NK-92 (cell line): ENCODE measurements around the gene GJC2.
"Not testable (repeated sequence)": the region's sequence is repeated elsewhere in the genome, so short reads cannot be mapped to it uniquely, and the experiment has no call there.

Experiments used
- DNase-seq: peaks from one replicate; lab custom pipeline; 2025; ENCODE audit not compliant: unreplicated experiment; lab: John Stamatoyannopoulos, UW

Gene GJC2

DNA sequence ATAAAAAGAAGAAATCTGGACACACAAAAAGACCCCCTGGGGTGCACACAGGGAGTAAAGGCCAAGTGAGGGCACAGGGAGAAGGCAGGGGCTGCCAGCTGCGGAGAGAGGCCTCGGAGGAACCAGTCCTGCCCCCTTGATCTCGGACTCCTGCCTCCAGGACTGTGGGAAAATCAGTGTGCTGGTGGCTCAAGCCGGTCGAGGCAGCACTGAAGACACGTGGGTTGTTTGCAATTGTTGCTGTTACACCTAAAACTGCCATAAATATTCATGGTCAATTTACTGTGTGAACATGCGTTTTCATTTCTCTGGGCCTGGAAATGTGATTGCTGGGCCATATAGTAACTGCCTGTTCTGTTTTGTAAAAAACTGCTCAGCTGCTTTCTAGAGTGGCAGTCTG, 34.4 kb downstream of the GJC2 start:
- DNase-seq = no peak

DNA sequence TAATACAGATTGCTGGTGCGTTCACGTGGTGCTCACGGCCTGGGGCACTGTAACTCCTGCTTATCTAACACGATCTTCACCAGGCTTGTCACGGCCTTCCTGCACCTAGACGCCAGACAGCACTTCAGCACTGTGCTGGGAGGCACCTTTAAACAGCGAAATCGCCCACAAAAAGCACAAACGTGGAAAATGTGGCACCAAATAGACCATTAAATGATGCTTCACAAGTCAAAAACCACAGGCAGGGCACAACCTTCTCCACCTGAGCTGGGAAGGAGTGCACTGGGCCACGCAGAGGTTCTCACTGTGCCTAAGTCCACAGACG, 35.9 kb downstream of the GJC2 start:
- no peak for DNase-seq

DNA sequence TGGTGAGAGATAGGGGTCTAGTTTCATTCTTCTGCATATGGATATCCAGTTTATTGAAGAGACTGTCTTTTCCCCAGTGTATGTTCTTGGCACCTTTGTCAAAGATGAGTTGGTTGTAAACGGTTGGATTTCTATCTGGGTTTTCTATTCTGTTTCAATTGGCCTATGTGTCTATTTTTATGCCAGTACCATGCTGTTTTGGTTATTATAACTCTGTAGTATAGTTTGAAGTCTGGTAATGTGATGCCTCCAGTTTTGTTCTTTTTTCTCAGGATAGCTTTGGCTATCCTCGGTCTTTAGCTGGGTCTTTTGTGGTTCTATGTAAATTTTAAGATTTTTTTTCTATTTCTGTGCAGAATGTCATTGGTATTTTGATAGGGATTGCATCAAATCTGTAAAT, 38.5 kb downstream of the GJC2 start:
- DNase-seq = not testable (repeated sequence)

DNA sequence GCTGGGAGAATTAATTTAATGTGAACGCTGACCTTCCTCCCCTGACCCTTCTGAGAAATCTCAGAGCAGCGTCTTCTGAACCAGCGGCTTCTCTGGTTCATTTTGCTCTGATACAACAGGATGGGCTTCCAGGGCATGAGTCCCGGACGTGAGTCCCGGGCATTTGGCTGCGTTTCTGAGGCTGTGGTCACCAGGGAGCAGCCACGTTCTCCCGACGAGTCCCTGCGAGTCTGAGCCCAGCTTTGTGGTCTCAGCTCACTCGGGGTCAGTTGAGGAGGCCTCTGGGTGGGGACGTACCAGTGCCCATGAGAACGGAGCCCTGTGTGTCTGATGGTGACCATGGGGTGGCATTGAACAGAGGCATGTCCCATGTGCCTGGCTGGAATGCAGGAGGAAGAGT, 40.5 kb downstream of the GJC2 start:
- DNase-seq = no peak

DNA sequence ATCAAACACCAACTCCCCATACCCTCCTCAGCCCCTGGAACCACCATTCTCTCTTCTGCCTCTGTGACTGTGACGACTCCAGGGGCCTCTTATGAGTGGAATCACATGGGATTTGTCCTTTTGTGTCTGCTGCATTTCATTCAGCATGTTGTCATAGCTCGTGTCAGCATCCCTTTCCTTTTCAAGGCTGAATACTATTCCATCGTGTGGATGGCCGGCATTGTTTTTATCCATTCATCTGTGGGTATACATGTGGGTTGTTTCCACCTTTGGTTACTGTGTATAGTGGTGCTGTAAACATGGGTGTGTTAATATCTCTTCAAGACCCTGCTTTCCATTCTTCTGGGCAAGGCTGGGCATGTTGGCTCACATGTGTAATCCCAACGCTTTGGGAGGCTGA, 41.0 kb downstream of the GJC2 start:
- DNase-seq = no peak

DNA sequence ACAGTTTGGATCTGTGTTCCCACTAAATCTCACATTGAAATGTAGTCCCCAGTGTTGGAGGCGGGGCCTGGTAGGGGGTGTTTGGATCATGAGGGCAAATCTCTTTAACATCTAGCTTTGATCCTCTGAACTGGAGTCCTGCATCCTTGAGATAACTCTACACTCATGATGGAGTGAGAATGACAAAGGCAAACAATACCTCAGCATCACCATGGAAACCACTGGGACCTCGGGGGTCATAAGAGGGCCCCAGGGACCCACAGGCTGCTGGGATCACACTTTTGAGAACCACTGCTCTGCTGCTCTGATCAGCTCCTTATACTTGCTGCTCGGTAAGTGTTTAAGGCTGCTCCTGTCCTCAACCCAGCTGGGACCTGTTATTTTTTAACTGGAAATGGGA, 44.7 kb downstream of the GJC2 start:
- DNase-seq = no peak

DNA sequence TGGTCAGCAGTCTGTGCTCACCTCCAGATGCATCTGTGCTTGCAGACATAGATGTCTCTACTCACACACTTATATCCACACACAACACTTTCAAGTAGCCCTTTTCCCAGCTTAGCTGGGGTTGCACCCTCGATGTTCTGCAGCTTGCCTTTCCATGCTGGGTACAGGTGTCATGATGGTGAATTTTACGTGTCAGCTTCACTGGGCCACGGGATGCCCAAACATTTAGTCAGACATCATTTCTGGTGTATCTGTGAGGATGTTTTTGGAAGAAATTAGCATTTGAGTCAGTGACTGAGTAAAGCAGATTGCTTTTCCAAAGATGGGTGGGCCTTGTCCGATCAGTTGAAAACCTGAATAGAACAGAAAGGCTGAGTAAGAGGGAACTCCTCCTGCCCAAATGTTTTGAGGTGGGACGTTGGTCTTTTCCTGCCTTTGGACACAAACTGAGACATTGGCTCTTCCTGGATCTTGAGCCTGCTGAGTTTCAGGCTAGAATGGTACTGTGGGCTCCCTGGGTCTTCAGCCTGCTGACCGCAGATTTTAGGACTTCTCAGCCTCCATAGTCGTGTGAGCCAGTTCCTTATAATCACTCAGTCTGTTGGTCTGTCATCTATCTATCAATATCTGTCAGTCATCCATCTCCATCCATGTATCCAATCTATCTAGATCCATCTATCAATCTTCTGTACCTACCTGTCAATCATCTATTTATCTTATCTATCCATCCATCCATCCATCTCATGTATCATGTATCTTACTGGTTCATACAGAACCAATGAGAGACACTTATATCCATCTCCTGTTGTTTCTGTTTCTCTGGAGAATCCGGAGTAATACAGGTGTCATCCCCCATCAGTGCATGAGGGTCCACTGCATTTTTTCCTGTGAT, 45.4 kb downstream of the GJC2 start:
- DNase-seq = no peak

DNA sequence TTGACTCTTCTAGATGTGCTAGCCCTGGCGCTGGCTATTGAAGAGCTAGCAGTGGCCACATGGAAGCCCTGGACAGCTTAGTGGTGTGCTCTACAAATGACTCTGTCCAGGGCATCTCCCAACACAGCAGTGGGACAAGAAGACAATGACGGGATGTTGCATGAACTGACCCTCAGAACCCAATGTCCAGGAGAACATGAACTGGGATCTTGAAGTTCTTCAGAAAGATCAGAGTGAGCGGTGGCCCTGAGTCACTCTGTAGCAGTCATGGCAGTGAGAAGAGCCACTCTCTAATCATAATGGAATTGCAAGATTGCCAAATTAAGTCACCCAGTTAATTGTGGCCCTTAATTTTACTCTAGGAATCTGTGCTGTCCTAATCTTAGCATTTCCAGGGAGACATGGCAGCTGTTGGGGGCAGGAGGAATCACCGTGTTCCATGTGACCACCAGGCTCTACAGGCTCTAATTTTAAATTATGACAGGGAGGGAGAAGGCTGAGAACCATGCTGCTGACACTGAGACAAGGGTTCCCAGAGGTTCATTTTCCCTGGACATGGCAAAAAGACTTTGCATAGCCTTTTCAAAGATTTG, 47.9 kb downstream of the GJC2 start:
- DNase-seq = no peak

DNA sequence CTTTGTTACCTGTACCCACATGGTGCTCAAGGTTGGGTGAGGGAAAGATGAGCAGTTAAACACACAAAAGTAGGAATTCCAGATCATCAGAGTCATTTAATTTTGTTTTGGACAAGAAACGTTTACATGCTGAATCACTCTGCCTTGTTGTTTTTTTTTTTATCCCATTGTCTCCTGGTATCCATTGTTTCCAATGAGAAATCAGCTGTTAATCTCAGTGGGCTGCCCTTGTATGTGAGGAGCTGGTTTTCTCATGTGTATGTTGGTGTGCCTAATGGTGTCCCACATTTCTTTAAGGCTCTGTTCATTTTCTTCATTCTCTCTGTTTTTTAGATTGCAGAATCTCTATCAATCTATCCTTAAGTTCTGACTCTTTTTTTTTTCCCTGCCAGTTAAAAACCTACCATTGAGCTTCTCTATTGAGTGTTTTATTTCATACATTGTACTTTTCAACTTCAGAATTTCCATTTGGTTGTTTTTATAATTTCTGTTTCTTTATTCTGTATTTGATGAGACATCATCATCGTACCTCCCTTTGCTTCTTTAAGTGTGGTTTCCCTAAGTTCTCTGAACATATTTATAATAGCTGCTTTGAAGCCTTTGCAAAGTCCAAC, 49.4 kb downstream of the GJC2 start:
- no peak for DNase-seq

DNA sequence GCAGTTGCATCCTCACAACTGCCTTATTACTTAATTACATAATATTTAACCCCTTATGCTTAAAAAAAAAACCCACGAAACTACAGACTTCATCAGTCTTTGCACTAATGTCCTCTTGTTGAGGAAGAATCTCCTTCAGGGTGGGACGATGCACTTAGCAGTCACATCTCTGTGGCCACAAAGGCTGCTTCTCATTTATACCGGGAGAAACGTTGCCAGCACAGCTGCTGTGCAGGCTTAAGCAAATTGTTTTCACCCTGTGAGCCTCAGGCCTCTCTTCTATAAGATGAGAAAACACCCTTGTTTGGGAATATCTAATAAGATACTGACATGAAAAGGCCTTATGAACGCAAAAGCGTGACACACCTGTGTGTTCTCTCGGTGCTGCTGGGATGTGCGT, 55.2 kb downstream of the GJC2 start:
- DNase-seq = no peak

DNA sequence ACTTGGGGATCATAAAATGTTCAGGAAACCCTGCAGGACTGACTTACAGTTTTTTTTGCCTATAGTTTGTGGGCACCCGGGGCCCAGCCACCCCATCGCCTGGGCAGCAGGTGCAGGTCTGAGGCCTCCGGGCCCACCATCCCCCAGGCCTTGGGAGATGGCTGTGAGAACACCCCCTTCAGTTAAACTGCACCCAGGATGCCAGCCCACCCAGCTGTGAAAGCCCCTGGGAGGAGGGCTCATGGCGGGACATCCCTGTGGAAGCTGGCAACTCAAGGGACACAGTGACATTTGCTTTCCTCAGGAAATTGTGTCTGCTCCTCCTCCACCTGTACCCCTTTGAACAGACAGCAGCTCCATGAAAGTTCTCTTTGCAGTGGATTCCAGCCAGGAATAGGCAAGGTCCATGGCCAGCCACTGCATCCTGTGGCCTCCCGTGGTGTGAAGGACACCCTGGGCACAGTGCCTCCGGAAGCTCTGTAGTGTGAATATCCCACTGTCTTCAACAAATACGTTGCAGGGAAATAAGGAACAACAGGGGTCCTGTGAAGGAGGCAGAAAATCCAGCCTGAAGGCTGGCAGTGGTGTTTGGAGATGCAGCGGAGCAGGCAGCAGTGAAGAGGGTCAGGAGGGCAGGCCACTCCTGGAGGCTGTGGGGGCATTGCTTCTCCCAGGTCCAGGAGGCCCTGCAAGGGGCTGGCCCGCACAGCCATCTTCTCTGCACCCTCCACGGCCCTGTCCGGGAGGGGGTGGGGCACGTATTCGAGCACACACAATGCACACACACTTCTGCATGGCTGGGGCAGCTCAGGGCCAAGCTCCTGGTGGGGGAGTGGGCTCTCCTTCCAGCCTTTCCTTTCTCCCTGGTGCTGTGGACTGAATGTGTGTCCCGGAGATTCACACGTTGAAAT, 56.1 kb downstream of the GJC2 start:
- DNase-seq = no peak

DNA sequence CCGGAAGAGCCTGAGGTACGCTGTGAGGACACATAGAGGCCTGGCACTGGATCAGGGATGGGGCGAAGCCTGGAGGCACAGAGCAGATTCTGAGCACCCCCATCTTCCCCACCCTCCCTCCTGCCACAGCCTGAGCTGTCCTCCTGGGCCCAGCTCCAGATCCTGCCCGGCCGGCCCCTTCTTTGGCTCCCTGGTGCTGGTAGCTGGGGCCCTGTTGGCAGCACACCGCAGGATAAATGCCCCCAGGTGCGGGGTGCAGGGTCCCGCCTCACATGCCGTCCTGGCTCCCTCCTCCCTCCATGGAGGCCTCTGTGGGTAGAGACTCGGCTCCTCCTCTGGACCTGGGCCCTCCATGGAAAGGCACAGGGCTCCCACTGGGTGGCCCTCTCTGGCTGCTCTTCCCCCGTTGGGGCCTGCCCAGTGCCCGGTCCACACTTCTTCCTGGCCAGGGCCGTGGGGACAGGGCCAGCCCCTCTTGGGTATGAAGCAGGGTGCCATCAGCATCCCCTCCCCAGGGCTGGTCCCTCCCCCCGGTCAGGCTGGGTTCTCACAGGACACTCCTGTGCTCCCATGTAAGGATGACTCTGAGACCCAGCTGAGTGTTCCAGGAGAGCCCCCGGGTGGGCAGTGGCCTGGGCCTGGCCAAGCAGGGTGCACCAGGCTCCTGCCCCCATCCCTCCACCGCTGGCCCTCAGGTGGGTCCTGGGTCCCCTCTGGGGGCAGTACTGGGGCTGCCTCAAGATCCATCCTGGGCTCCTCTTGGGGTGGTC, 57.0 kb downstream of the GJC2 start:
- no peak for DNase-seq

DNA sequence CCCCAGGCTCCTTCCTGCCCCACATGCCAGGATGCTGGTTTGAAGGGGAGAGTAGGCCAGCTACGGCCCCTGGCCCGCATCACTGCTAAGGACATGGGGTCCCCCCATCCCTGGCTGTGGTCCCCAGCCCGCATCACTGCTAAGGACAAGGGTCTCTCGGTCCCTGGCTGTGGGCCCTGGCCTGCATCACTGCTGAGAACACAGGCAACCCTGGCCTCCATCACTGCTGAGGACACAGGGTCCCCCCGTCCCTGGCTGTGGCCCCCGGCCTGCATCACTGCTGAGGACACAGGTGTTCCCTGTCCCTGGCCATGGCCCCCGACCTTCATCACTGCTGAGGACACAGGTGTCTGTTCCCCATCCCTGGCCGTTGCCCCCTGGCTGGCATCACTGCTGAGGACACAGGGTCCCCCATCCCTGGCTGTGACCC, 57.7 kb downstream of the GJC2 start:
- no peak for DNase-seq

DNA sequence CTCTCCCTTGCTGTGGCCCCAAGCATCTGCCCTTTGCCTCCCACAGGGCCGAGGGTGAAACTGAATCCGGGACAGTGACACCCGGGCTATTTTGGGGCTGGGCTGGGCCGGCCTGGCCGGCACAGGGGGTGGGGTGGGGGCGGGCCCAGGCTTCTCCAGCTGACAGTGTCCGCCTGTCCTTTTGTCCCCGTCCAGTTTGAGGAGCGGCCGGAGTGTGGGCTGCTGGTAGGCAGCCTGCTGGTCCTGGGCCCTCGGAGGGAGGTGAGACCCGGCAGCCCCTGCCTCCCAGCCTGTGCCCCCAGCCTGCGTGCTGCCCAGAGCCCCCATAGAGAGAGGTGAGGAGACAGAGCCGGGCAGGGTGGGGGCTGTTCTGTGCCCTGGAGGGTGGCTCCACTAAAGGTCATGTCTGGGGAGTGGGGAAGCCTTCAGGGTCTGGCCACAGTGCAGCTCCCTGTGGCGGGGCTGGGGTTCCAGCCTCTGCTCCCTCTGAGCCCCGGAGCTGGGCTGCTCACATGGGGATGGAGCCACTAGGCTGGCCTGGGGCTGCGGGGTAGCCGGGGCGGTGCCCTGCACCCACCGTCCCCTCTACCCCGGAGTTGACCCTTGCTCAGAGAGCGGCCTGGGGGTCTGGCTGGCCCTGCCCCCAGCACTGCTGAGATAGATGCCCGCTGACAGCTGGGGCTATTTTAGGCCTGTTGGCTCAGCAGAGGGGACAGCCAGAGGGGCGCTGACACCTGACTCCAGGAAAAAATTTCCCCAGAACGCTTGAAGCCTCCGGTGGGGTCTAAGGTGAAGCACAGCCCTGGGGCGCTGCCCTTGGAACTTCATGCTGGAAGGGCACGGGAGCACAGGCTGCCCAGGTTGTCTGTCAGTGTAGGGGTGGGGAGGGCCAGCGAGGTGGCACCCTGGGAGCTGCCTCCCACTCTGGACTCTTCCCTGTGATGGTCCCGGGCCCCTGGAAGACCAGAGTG, 58.4 kb downstream of the GJC2 start, which contains the start of gene OBSCN:
Gene OBSCN, plus strand, starts transcription at position 194 of the 971 bp plus-strand sequence. CDS start 3,740 bp downstream, outside the sequence.
- no peak for DNase-seq

DNA sequence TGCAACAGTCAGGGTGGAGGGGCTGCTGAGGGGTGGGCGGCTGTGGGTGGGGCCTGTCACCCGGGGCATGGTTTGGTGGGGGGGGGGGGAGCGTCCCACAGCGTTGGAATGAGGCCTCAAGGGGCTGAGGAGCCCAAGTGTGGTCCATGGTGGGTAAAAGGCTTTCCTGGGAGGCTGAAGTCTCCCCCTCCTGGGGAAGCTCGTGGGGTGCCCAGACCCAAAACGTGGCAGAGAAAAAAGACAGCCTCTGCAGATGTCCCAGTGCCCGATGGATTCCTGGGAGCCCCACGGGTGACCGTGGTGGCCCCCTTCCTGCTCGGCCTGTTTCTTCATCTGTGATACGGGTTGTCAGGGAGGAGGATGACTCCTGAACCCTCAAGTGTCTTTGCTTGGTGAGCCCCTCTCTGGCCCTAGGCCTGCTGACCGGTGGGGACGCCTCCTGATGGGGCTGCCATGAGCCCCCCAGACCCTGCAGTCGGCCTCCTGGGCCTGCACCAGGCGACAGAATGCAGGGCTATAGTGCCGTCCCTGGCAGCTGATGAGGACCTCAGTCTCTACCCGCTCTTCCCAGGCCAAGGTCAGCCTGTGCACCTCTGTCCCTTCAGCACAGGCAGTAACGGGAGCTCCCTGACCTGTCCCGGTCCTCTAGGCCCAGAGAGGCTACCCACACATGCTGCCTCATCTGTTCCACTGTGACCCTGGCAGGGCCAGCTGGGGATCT, 59.3 kb downstream of the GJC2 start:
- DNase-seq = no peak
